Measurements from ENCODE around the gene IDH2.
"Not testable (repeated sequence)": the region's sequence is repeated elsewhere in the genome, so short reads cannot be mapped to it uniquely, and the experiment has no call there.

The IDH2 gene

DNA sequence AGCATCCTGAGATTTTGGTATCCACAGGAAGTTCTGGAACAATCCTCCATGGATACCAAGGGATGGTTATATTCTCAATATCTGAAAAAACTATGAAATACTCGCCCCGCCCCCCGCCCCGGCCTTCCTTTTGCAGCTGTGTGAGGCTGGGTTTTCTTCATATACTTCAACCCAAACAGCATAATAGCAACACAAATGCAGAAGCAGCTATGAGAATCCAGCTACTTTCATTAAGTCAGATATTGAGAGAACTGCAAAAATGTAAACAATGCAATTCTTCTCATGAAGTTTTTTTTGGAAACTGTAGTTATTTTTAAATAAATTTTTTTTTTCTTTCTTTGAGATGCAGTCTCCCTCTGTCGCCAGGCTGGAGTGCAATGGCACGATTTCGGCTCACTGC is 10.9 kb upstream of the IDH2 start:
- DNase-seq: no peak

DNA sequence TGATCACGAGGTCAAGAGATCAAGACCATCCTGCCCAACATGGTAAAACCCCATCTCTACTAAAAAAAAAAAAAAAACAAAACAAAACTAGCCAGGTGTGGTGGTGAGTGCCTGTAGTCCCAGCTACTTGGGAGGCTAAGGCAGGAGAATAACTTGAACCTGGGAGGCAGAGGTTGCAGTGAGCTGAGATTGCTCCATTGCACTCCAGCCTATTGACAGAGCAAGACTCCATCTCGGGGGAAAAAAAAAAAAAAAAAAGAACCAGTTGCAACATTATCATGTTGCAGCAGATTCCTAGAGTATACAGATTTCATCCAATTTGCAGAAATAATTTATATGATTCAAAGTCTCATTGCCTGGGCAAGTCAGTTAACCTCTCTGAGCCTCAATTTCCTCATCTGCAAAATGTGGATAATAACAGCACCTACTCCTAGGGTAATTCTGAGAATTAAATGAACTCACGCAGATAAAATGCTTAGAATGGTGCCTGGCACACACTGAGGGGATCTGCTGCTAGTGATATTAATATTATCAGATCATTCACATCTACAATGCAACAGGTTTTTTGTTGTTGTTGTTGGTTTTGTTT is 7.0 kb upstream of the IDH2 start:
- DNase-seq: not testable (repeated sequence)

DNA sequence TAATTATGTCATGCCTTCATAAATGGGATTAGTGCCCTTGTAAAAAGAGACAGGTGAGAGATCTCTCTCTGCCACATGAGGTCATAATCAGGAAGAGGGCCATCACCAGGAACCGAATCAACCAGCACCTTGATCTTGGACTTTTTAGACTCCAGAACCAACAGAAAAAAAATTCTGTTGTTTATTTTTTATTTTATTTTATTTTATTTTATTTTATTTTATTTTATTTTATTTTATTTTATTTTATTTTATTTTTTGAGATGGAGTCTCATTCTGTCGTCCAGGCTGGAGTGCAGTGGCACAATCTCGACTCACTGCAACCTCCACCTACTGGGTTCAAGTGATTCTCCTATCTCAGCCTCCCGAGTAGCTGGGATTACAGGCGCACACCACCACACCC is 5.8 kb upstream of the IDH2 start:
- not testable (repeated sequence) for DNase-seq

DNA sequence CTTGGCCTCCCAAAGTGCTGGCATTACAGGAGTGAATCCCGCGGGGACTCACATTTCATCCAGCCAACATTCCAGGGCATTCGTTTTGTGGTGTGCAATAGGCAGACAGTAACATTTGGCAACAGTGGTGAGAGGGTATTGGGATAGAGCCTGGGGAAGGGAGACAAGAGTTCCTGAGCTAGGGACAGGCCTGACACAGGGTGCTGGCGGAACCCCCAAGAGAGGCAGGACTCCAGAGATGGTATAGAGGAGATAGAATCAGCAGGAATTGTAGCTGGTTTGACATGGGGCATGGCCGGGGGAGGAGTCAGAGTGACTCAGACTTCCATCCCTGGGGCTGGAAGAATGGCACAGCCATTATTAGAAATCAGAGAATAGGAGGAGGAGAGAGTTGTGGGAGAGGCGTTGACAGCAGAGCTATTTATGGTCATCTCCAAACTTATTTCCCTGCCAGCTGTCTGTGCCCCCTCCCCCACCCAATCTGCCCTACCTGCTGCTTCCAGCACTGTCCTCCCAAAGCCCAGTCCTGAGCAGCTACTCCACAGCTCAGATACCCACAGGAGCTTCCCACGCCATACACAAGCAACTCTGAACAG is 4.4 kb upstream of the IDH2 start:
- no peak for DNase-seq

DNA sequence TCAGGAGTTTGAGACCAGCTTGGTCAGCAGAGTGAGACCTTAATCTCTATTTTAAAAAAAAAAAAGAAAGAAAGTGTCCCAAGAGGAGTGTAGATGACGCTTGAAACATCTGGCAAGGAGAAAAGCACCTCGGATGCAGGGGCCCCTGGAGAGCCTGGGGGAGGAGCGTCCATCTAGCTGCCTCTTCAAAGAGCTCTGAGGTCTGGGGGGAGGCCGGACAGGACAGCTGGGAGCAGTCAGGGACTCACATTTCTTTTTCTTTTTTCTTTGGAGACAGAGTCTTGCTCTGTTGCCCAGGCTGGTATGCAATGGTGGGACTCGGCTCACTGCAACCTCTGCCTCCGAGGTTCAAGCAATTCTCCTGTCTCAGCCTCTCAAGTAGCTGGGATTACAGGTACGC is 3.3 kb upstream of the IDH2 start:
- DNase-seq: no peak

DNA sequence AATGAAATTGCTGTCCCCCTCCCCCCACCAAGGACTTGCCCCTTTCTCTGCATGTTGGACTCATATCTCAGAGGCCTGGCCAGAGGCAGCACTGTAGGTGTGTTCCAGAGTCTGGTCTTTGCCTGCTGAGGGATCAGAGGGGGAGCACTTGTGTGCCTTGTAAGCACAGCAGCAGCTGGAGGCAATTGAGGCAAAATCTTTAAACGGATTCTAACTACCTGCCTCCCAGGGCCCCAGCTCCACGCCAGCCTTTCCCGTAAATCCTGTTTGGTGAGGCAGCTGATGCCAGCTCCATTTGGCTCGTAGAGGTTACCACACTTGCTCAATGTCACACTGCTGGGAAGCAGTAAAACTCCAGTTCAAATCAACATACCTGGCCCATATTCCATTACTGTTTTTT is 2.3 kb upstream of the IDH2 start:
- DNase-seq: no peak

DNA sequence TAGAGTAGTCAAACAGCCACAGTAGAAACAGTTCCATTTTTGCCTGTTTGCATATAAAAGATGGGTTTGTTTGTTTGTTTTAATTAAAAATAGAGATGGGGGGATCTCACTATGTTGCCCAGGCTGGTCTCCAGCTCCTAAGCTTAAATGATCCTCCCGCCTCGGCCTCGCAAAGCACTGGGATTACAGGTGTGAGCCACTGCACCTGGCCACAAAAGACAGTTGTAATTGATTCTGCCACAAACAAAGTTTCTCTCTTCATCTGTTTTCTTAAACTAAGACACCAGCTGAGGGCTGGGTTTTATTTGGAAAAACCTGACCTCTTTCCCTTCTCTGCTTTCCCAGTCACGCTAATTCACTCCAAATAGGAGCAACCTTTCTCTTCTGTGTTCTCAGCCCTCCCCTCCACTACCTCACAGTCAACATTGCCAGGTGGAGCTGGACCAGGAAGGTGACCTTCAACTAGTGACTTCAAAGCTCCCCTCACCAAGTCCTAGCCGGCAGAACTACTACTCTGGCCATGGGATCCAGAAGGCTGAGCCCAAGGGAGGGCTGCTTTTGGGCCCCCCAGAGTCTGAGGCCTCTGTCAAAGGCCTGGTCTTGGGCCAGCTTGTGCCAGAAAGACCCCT is 1.5 kb upstream of the IDH2 start:
- DNase-seq: no peak

DNA sequence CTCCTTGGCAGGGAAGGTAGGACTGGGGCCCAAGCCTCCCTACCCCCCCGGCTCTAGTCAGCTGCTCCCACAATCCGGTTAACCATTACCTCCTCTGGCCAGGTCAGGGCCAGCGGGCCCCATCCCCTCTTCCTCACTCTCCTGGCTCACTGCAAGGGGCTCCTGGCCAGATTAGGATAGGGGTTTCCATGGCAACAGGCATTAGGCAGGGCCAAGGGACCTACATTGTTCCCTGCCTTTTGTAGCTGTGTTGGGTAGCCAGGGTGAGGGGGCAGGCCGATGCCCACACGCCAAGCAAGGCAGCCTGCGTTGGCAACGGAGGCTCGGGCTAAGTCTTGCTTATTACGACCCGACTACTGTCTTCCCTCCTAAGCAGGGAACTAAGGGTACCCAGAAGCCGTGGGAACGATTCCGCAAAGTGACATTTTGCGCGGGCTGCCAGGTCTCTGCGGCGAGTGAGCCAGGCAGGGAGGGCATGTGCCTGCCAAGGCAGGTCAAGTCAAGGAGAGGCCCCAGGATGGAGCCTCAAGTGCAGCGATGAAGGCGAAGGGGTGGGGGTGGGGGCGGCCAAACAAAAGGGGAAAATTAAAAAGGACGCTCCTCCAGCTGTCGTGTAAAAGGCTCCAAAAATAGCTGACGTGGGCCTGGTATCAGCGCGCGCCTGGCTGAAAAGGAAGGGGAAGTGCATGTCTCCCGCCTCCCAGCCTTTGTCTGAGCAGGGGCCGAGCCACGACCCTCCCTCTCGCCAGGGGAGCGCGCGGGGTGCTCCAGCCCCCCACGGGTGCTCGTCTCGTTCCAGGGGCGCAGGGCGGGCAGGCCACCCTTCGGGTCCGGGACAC is 919 bp downstream of the IDH2 start:
- DNase-seq: peak; percentile 57 to 59

DNA sequence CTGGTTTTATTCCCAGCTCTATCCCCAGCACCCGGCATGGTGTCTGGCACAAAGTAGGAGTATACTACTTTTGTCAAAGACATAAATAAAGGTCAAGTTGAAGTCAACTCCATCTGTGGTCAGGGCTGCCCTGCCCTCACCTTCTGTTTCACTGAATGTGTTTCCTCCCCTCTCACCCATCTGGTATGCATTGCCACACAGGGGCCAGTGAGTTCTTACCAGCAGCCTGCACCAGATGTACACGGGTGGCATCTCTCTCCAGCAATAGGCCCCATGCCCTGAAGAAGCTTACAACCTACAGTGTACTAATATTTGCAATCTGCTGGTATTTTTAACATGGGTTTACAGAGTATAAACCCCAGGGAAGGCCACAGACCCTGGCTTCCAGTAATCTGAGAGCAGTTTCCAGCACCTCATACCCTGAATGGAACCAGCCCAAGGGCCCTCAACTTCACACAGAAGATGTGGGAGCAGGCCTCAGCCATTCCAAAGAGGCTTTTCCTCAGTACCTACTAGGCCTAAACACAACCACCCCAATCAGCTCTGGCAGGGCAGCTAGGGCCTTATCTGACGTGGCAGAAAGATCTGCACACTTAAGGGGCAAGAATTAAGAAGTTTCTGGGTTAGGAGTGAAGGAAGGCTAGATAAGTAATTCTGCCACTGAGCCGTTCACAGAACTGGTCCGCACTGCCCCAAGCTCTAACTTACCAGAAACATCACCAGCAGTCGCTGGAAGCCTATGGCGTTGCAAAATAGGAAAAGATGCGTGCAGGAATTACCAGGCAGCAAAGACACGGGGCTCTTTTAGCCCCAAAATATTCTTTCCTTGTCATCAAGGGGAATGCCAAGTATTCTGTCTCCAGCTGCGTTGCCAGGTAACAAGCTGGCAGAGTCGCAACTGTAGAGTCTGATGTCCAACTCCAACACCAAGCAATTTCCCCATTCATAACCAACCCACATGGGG is 2.1 kb downstream of the IDH2 start:
- DNase-seq: peak in 1 of 2 experiments; percentile 49

DNA sequence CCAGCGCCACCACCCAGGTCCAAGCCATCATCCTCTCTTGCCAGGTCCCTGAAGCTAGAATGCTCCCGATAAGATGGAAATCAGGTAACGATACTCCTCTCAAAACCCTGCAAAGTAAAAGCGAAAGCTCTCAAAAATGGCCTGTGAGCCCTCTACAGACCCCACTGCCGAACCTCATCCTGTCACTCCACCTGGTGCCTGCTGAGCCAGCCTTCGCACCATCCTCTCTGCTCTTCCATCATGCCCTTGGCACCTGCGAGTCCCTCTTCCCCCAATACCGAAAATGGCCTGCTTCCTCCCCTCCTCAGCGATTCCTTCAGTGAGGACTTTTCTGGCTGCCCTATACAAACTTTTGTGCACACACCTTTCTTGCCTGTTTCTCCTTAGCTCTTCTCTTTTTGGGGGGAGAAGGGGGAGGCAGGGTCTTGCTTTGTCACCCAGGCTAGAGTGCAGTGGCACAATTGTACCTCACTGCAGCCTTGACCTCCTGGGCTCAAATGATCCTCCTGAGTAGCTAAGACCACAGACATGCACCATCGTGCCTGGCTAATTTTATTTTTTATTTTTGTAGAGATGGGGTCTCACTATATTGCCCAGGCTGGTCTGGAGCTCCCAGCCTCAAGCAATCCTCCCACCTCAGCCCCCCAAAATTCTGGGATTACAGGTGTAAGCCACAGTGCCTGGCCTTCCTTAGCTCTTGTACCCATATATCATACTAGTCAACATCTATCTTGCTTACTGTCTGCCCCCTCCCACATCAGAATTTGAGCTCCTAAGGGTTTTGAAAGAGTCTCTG is 3.0 kb downstream of the IDH2 start:
- DNase-seq: peak; percentile 45 to 48

DNA sequence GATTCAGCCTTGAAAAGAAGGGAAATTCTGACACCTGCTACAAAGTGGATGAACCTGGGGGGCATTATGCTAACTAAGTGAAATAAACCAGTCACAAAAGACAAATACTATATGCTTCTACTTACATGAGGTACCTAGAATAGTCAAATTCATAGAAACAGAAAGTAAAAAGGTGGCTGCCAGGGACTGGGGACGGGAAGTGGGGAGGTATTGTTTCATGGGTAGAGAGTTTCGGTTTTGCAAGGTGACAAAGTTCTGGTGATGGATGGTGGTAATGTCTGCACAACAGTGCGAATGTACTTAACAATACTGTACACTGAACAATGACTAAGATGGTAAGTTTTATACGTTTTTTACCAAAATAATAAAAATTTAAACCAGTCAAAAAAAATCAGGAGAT is 4.8 kb downstream of the IDH2 start:
- peak; percentile 63 to 70 for DNase-seq

DNA sequence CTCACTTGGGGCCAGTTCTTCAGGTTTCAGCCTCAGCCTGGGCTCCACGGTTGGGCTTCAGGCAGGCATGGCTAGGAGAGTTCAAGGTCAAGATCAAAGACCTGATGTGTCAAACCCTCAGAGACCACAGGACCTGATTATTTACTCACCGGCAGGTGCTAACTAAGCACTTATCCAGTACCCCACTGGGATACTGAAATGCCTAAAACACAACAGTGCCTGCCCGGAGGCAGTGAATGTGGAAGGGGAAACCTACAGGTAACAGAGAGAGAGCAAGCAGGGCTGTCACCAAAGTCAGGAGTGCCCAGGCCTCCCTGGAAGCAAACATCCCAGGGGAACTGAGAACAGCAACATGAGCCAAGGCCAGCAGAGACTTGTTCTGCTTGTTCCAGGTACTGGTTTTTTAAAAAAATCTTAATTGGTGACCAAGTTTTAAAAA is 6.7 kb downstream of the IDH2 start:
- DNase-seq: peak; percentile 42 to 45

DNA sequence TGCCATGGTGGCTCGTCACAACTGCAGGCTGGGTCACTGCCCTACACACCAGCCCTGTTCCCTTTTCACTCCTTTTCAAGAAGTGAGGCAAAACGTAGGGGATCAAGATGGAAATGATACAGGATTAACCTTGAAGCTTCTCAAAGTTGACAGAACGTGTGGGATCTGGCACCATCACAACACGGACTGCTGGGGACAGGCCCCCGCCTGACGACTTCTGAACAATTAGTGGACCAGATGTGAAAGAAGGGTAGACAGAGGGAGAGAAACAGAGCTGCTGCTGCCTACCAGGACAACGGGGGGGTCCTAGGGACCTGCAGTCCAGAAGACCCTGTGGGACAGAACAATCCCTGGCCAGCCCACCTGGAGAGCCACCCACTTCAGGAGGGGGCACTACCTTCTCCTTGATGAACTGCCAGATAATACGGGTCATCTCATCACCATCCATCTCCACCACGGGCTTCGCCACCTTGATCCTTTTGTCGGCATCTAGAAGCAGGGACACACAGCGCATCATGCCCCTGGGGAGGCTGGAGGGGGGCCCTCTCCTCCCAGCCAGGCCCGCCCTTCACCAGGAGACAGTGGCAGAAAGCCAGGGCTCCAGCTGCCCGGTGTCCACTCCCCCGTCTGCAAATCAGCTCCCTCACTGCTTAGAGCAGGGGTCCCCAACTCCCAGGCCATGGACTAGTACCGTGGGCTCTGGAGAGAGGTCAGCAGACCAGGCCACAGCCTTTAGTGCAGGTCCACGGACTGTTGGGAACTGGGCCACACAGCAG is 10.9 kb downstream of the IDH2 start:
- DNase-seq: no peak

DNA sequence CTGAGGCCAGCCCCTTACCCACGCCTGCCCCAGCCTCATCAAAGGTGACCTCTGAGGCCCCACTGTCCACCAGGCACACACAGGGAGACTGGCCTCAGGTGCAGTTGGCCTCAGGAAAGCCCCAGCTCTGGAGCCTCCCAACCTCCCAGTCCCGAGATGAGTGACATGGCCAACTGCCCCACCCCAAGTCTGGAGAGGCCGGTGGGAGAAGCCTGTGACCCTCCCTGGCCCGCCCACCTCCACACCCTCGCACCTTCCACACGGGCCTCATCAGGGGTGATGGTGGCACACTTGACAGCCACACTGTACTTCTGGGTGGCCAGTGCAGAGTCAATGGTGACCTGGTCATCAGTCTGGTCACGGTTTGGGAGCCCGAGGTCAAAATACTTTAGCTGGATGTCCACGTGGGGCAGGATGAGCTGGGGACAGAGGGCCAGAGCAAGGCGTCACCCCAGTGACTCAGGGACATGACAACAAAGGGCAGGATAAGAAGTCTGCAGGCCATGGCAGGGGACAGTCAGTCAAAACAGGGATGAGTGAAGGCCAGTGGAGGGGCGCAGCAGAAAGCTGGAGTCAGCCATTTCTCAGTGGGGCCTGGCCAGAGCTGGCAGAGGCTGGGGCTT is 11.9 kb downstream of the IDH2 start:
- no peak for DNase-seq

DNA sequence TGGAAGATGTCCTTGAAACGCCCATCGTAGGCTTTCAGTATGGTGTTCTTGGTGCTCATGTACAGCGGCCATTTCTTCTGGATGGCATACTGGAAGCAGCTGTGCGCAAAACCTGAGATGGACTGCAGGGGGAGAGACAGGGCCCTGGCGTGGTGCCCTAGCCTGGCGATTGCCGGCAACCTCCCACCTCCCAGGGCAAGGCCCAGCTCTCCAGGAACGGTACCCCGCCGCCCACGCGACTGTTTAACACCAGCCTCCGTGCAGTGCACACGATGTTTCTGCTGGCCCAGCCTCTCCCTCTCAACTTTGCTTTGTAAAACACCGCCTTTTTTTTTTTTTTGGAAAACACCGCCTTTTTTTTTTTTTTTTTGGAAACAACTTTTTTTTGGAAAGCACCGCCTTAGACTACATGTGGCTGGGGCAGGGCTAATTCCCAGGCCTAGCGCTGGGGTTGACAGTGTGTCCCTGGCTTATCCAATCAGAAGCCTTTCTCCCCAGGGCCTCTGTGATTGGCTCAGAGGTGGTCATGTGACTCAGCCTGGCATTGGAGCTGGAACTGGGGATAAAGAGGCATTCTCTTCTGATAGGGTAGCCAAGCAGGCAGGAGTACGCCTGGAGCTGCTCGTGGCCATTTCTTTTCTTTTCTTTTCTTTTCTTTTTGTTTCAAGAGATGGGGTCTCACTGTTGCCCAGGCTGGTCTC is 14.7 kb downstream of the IDH2 start:
- DNase-seq: peak; percentile 49 to 59

DNA sequence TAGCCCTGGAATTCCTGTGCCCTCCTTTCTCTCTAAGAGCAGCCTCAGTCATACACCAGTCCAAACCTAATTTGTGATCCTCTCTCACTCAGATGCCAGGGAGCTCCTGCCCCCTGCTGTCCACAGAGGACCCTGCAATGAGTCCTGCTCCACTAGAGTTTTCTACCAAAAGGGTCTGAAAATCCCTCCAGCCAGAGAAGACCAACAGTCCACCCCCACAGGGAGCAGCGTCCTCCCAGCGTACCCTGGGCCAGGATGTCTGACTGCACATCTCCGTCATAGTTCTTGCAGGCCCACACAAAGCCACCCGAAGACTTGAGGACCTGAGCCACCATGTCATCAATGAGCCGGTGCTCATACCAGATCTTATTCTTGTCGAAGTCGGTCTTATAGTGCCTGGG is 15.4 kb downstream of the IDH2 start:
- peak; percentile 75 to 78 for DNase-seq

DNA sequence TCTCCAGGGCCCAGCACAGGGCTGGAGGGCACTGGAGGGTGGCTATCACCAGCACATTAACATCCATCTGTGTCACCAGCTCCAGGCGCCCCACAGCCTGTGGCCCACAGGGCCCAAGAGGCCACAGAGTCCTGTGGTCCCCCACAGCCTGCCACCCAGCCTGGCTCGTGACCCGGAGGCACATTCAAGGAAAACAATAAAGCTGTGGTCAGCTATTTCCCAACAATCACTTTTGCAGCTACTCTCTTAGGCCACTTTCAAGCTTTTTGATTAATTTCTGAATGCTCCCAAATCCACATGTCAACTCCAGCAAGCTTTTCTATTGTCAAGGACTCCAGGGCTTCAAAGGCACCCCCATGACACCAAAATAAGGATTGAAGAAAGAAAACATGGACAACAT is 16.7 kb downstream of the IDH2 start:
- DNase-seq: no peak

DNA sequence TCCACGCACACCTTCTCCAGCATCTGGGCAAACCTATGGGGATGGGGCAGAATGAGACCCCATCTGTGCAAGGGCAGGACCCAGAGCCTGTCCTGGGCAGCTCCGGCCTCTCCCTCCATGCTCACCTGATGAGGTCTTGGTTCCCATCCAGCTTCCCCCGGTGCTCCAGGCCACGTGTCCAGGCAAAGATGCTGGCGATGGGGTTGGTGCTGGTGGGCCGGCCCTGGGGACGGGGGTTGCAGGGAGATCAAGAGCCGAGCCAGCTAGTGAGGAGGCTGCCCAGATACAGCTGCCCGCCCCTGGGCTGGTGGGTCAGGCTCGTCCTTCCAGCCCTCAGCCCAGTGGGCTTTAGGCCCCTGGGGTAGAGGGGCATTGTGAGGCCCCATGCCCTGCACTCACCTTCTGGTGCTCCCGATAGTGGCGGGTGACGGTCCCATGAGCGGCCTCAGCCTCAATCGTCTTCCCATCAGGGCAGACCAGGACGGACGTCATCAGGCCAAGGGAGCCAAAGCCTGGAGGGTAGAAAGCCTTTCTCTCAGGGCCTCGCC is 17.3 kb downstream of the IDH2 start:
- DNase-seq: no peak

DNA sequence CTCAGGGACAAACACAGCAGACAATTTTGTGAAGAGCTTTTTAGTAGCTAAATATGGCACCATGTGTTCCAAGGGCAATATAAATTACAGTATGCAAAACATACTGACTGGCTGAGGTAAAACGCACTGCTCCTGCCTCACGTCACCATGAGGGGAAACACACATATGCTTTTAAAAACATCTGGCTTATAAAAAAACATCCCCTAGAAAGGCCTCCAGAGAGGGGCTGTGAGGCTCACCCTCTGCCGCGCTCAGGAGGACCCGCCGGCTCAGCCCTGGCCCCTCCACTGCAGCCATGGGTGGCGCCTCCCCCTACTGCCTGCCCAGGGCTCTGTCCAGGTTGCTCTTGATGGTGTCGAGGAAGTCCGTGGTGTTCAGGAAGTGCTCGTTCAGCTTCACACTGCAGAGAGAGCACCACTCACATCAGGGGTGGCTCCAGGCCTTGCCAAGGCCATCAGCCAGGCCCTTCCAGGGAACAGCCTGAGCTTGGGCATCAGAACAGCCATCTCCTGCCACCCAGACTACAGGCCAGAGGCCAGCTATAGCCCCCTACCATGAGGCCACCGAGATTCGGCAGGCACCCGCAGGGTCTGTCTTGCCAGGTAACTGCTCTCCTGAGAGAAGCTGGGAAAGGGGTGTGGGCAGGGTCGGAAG is 18.2 kb downstream of the IDH2 start:
- DNase-seq: no peak

Measured in activated T-cell treated with anti-CD3 and anti-CD28 coated beads, Interleukin-2, amount 50 U/mL, for 48 hours (primary cell).